Panc1 (cell line): ENCODE measurements around the gene LRBA. TPM values are rescaled to one million over a fixed set of nuclear protein-coding genes. Genes with fewer than 3 reads are reported as not detected.

Experiments
- ATAC-seq: fragments of 200-7000 bp; cut with Tn5 transposase; 2 replicates; pipeline ENCODE4 v1.9.1; 2020; ENCODE audit warnings: mild to moderate bottlenecking, moderate library complexity
- BruUV-seq: library from RNA; stranded (reverse); fragments of 400-500 nt; replicated peaks from 2 replicates; lab custom pipeline; 2021; lab: Mats Ljungman, UMichigan
- CTCF ChIA-PET: fragments of 300-600 bp; sonication (Branson Sonifier 250); formaldehyde crosslinking; loops from one replicate; lab custom pipeline; 2022; ENCODE audit warnings: antibody characterized with exemption; lab: Charles Lee
- POLR2A ChIA-PET: fragments of 300-600 bp; sonication (Branson Sonifier 250); formaldehyde crosslinking; loops from one replicate; lab custom pipeline; 2022; ENCODE audit warnings: antibody characterized with exemption; lab: Charles Lee
- DNase-seq: peaks from one replicate; pipeline ENCODE4 v3.0.0-alpha.2; 2010; ENCODE audit warnings: low read depth, low spot score
- H3K27ac ChIP-seq: 2 replicates; pipeline ENCODE4 v1.5.1; 2011; ENCODE audit warnings: mild to moderate bottlenecking, low read length, inconsistent platforms
- H3K27me3 ChIP-seq: fragments of 200-500 bp; sonication (Bioruptor generic); 2 replicates; pipeline ENCODE4 v1.6.0; 2014; ENCODE audit warnings: low read length, inconsistent platforms; ENCODE audit not compliant: control insufficient read depth, insufficient read depth
- H3K36me3 ChIP-seq: fragments of 200-500 bp; sonication (Bioruptor generic); 2 replicates; pipeline ENCODE4 v1.5.1; 2014; ENCODE audit warnings: inconsistent platforms, mild to moderate bottlenecking, low read length, moderate library complexity; ENCODE audit not compliant: control insufficient read depth, insufficient read depth
- H3K4me1 ChIP-seq: 2 replicates; pipeline ENCODE4 v1.5.1; 2011; ENCODE audit warnings: inconsistent platforms, mild to moderate bottlenecking, low read length, moderate library complexity; ENCODE audit not compliant: control insufficient read depth, insufficient read depth
- H3K4me3 ChIP-seq, 2 experiments: 2 replicates each; pipeline ENCODE4 v1.5.1; 2011 to 2012; ENCODE audit warnings: low read depth in 2 of 2, low read length in 2 of 2, mild to moderate bottlenecking in 2 of 2, inconsistent platforms in 1 of 2, moderate library complexity in 1 of 2
- H3K9me3 ChIP-seq: fragments of 200-500 bp; sonication (Bioruptor generic); 2 replicates; pipeline ENCODE4 v1.5.1; 2014; ENCODE audit warnings: low read depth, mild to moderate bottlenecking, inconsistent platforms, low read length, moderate library complexity; ENCODE audit not compliant: control insufficient read depth, insufficient read depth
- CTCF ChIP-seq: fragments of 450-650 bp; IDR thresholded peaks from 2 replicates; pipeline ENCODE4 v1.5.1; 2017; ENCODE audit warnings: mild to moderate bottlenecking
- POLR2AphosphoS5 ChIP-seq: IDR thresholded peaks from 2 replicates; pipeline ENCODE4 v1.6.1; 2012; ENCODE audit warnings: mild to moderate bottlenecking, low read depth, low read length, moderate library complexity
- SIN3A ChIP-seq: IDR thresholded peaks from 2 replicates; pipeline ENCODE4 v1.6.1; 2012; ENCODE audit warnings: low read depth, mild to moderate bottlenecking, low read length, moderate library complexity, borderline replicate concordance; ENCODE audit not compliant: insufficient read depth
- TCF7L2 ChIP-seq: IDR thresholded peaks from 2 replicates; pipeline ENCODE4 v1.6.1; 2011; ENCODE audit warnings: mild to moderate bottlenecking, low read depth, low read length, inconsistent platforms
- in situ Hi-C: cut with HindIII; loops from 2 replicates; pipeline ENCODE4 v1.10.0; 2016; ENCODE audit warnings: low sequenced_read_pairs, low pct_unique_long_range_greater_than_20kb
- intact Hi-C: fragments of 100-400 bp; cut with micrococcal nuclease; formaldehyde crosslinking; loops from one replicate; pipeline ENCODE4 v1.10.0; 2022; ENCODE audit not compliant: unreplicated experiment
- total RNA-seq: library from RNA; stranded (reverse); gene quantifications from one replicate; pipeline ENCODE4 v1.2.1, GENCODE V29; 2021; ENCODE audit not compliant: unreplicated experiment
- TF ChIP-seq, protein P1 (sequence below), 2 experiments: IDR thresholded peaks; 2 replicates each; pipeline ENCODE4 v1.6.1; 2011 to 2012; ENCODE audit warnings: low read depth in 2 of 2, control low read depth in 1 of 2, low read length in 1 of 2, mild to moderate bottlenecking in 1 of 2, moderate library complexity in 1 of 2; ENCODE audit not compliant: insufficient read depth in 1 of 2

LRBA gene
- total RNA-seq, 1 experiment from 2014 or later, result 26.4 TPM

GRCh38 chr4:150259861-150260567 lies 755.1 kb downstream of the LRBA start:
- H3K27me3 ChIP-seq, result no peaks in the 10 kb centered on the region
- intact Hi-C loops, result no loop called here
- in situ Hi-C loops, result no loop called here
- ATAC-seq, result no peak
- POLR2A ChIA-PET, result no interaction called here
- no peak for DNase-seq
- no peak overlapping the region for H3K4me3 ChIP-seq
- no peaks in the 10 kb centered on the region for H3K4me1 ChIP-seq
- CTCF ChIA-PET, result no interaction called here
- H3K27ac ChIP-seq, result no peak overlapping the region
- BruUV-seq, result no TSS peak
- TF ChIP-seq CTCF (no peak), SIN3A (no peak), TCF7L2 (no peak), POLR2AphosphoS5 (no peak)
- TF ChIP-seq, protein P1, sequence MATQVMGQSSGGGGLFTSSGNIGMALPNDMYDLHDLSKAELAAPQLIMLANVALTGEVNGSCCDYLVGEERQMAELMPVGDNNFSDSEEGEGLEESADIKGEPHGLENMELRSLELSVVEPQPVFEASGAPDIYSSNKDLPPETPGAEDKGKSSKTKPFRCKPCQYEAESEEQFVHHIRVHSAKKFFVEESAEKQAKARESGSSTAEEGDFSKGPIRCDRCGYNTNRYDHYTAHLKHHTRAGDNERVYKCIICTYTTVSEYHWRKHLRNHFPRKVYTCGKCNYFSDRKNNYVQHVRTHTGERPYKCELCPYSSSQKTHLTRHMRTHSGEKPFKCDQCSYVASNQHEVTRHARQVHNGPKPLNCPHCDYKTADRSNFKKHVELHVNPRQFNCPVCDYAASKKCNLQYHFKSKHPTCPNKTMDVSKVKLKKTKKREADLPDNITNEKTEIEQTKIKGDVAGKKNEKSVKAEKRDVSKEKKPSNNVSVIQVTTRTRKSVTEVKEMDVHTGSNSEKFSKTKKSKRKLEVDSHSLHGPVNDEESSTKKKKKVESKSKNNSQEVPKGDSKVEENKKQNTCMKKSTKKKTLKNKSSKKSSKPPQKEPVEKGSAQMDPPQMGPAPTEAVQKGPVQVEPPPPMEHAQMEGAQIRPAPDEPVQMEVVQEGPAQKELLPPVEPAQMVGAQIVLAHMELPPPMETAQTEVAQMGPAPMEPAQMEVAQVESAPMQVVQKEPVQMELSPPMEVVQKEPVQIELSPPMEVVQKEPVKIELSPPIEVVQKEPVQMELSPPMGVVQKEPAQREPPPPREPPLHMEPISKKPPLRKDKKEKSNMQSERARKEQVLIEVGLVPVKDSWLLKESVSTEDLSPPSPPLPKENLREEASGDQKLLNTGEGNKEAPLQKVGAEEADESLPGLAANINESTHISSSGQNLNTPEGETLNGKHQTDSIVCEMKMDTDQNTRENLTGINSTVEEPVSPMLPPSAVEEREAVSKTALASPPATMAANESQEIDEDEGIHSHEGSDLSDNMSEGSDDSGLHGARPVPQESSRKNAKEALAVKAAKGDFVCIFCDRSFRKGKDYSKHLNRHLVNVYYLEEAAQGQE (IDR thresholded peaks at IDR 0.05; ENCODE audit: insufficient read depth in 1 of 2, low read depth in 2 of 2, low read length in 1 of 2), result no peak
- H3K36me3 ChIP-seq, result no peaks in the 10 kb centered on the region
- no peaks in the 10 kb centered on the region for H3K9me3 ChIP-seq

GRCh38 chr4:150258569-150258968 lies 756.5 kb downstream of the LRBA start:
- in situ Hi-C loops, result no loop called here
- ChIA-PET POLR2A (no interaction called here), CTCF (no interaction called here)
- intact Hi-C loops, result no loop called here
- H3K4me3 ChIP-seq, result no peak overlapping the region
- DNase-seq, result no peak
- no peaks in the 10 kb centered on the region for H3K36me3 ChIP-seq
- no peak overlapping the region for H3K27ac ChIP-seq
- no TSS peak for BruUV-seq
- H3K27me3 ChIP-seq, result no peaks in the 10 kb centered on the region
- TF ChIP-seq TCF7L2 (no peak), CTCF (no peak), POLR2AphosphoS5 (no peak), SIN3A (no peak)
- TF ChIP-seq, protein P1 (IDR thresholded peaks at IDR 0.05; ENCODE audit: insufficient read depth in 1 of 2, low read depth in 2 of 2, low read length in 1 of 2), result no peak
- no peaks in the 10 kb centered on the region for H3K4me1 ChIP-seq
- H3K9me3 ChIP-seq, result no peaks in the 10 kb centered on the region
- ATAC-seq, result no peak
